ENCODE measurements around the gene BPI. TPM values are rescaled to one million over a fixed set of nuclear protein-coding genes. Genes with fewer than 3 reads are reported as not detected.
"Not testable (repeated sequence)": the region's sequence is repeated elsewhere in the genome, so short reads cannot be mapped to it uniquely, and the experiment has no call there.

BPI gene
- total and polyA plus RNA-seq, 4 donors, result 0.31 to 5.6 (median 1.1) TPM

- Histone ChIP-seq H3K36me3 (ENCODE audit: control insufficient read depth in 4 of 4, insufficient read depth in 4 of 4, low read length in 4 of 4) (no peaks in the 10 kb centered on the region), H3K9ac (ENCODE audit: insufficient read depth in 1 of 2, low read length in 2 of 2) (no peak overlapping the region), H3K27me3 (ENCODE audit: control insufficient read depth in 3 of 3, insufficient read depth in 3 of 3, low read length in 2 of 3) (no peaks in the 10 kb centered on the region), H3K27ac (ENCODE audit: low read depth in 1 of 2, low read length in 1 of 2) (no peak overlapping the region), H3K9me3 (ENCODE audit: control insufficient read depth in 4 of 4, insufficient read depth in 3 of 4, low read length in 3 of 4) (no peaks in the 10 kb centered on the region), H3K4me1 (ENCODE audit: control insufficient read depth in 5 of 5, insufficient read depth in 5 of 5, low read length in 5 of 5) (peaks cover 0 to 11% (median 0%) of the 10 kb centered on the region in 5 donors), H3K4me3 (no peak overlapping the region)
- 89 to 92% methylated on average over 5 of the region's 5 CpGs for WGBS, 2 donors
- no peak for TF ChIP-seq CTCF (IDR thresholded peaks at IDR 0.05; ENCODE audit: control extremely low read depth, extremely low read depth)
- ATAC-seq (ENCODE audit: insufficient read depth, low FRiP score) (no peak), DNase-seq (no peak)
Observed at GRCh38 chr20:38277285-38277684, 26.7 kb upstream of the BPI start.

GRCh38 chr20:38277691-38278090, 26.3 kb upstream of the BPI start:
- TF ChIP-seq CTCF (IDR thresholded peaks at IDR 0.05; ENCODE audit: control extremely low read depth, extremely low read depth), result no peak
- no peak overlapping the region for H3K4me3 ChIP-seq
- ATAC-seq (ENCODE audit: insufficient read depth, low FRiP score) (no peak), DNase-seq (no peak)
- H3K27me3 ChIP-seq (ENCODE audit: control insufficient read depth in 3 of 3, insufficient read depth in 3 of 3, low read length in 2 of 3), result no peaks in the 10 kb centered on the region
- 91 to 96% methylated on average over 2 of the region's 2 CpGs for WGBS, 2 donors
- H3K4me1 ChIP-seq (ENCODE audit: control insufficient read depth in 5 of 5, insufficient read depth in 5 of 5, low read length in 5 of 5), result peaks cover 0 to 11% (median 0%) of the 10 kb centered on the region in 5 donors
- H3K36me3 ChIP-seq (ENCODE audit: control insufficient read depth in 4 of 4, insufficient read depth in 4 of 4, low read length in 4 of 4), result no peaks in the 10 kb centered on the region
- no peak overlapping the region for H3K27ac ChIP-seq (ENCODE audit: low read depth in 1 of 2, low read length in 1 of 2)
- H3K9me3 ChIP-seq (ENCODE audit: control insufficient read depth in 4 of 4, insufficient read depth in 3 of 4, low read length in 3 of 4), result no peaks in the 10 kb centered on the region
- H3K9ac ChIP-seq (ENCODE audit: insufficient read depth in 1 of 2, low read length in 2 of 2), result no peak overlapping the region

- Histone ChIP-seq H3K9ac (ENCODE audit: insufficient read depth in 1 of 2, low read length in 2 of 2) (no peak overlapping the region), H3K4me3 (no peak overlapping the region), H3K27ac (ENCODE audit: low read depth in 1 of 2, low read length in 1 of 2) (no peak overlapping the region), H3K27me3 (ENCODE audit: control insufficient read depth in 3 of 3, insufficient read depth in 3 of 3, low read length in 2 of 3) (no peaks in the 10 kb centered on the region), H3K4me1 (ENCODE audit: control insufficient read depth in 5 of 5, insufficient read depth in 5 of 5, low read length in 5 of 5) (peaks cover 0 to 11% (median 0%) of the 10 kb centered on the region in 5 donors), H3K9me3 (ENCODE audit: control insufficient read depth in 4 of 4, insufficient read depth in 3 of 4, low read length in 3 of 4) (no peaks in the 10 kb centered on the region), H3K36me3 (ENCODE audit: control insufficient read depth in 4 of 4, insufficient read depth in 4 of 4, low read length in 4 of 4) (no peaks in the 10 kb centered on the region)
- ATAC-seq (ENCODE audit: insufficient read depth, low FRiP score) (no peak), DNase-seq (peak in 2 of 3 donors; percentile 26 to 49)
- WGBS, 2 donors, result 75 to 78% methylated on average over 14 of the region's 14 CpGs
- no peak for TF ChIP-seq CTCF (IDR thresholded peaks at IDR 0.05; ENCODE audit: control extremely low read depth, extremely low read depth)
Observed at GRCh38 chr20:38278131-38278530, 25.8 kb upstream of the BPI start.

GRCh38 chr20:38278763-38279162, 25.2 kb upstream of the BPI start:
- H3K4me3 ChIP-seq, result no peak overlapping the region
- no peak overlapping the region for H3K9ac ChIP-seq (ENCODE audit: insufficient read depth in 1 of 2, low read length in 2 of 2)
- peaks cover 0 to 11% (median 0%) of the 10 kb centered on the region in 5 donors for H3K4me1 ChIP-seq (ENCODE audit: control insufficient read depth in 5 of 5, insufficient read depth in 5 of 5, low read length in 5 of 5)
- no peak overlapping the region for H3K27ac ChIP-seq (ENCODE audit: low read depth in 1 of 2, low read length in 1 of 2)
- 79 to 92% methylated on average over 2 of the region's 2 CpGs for WGBS, 2 donors
- no peak for TF ChIP-seq CTCF (IDR thresholded peaks at IDR 0.05; ENCODE audit: control extremely low read depth, extremely low read depth)
- H3K27me3 ChIP-seq (ENCODE audit: control insufficient read depth in 3 of 3, insufficient read depth in 3 of 3, low read length in 2 of 3), result no peaks in the 10 kb centered on the region
- H3K36me3 ChIP-seq (ENCODE audit: control insufficient read depth in 4 of 4, insufficient read depth in 4 of 4, low read length in 4 of 4), result no peaks in the 10 kb centered on the region
- no peak for ATAC-seq (ENCODE audit: insufficient read depth, low FRiP score)
- no peaks in the 10 kb centered on the region for H3K9me3 ChIP-seq (ENCODE audit: control insufficient read depth in 4 of 4, insufficient read depth in 3 of 4, low read length in 3 of 4)
- no peak for DNase-seq

GRCh38 chr20:38281176-38281915, 22.6 kb upstream of the BPI start:
- not testable (repeated sequence) for H3K4me3 ChIP-seq; H3K36me3 ChIP-seq (ENCODE audit: control insufficient read depth in 4 of 4, insufficient read depth in 4 of 4, low read length in 4 of 4); H3K9ac ChIP-seq (ENCODE audit: insufficient read depth in 1 of 2, low read length in 2 of 2); ATAC-seq (ENCODE audit: insufficient read depth, low FRiP score); DNase-seq; H3K27ac ChIP-seq (ENCODE audit: low read depth in 1 of 2, low read length in 1 of 2); H3K9me3 ChIP-seq (ENCODE audit: control insufficient read depth in 4 of 4, insufficient read depth in 3 of 4, low read length in 3 of 4); H3K27me3 ChIP-seq (ENCODE audit: control insufficient read depth in 3 of 3, insufficient read depth in 3 of 3, low read length in 2 of 3)
- peaks cover 0 to 11% (median 0%) of the 10 kb centered on the region in 5 donors for H3K4me1 ChIP-seq (ENCODE audit: control insufficient read depth in 5 of 5, insufficient read depth in 5 of 5, low read length in 5 of 5)
- WGBS, 2 donors, result 87 to 94% methylated on average over 6 of the region's 6 CpGs

Data from lung (tissue), 12 donors.